ENCODE data around the gene DNAH5.

Gene DNAH5, protein sequence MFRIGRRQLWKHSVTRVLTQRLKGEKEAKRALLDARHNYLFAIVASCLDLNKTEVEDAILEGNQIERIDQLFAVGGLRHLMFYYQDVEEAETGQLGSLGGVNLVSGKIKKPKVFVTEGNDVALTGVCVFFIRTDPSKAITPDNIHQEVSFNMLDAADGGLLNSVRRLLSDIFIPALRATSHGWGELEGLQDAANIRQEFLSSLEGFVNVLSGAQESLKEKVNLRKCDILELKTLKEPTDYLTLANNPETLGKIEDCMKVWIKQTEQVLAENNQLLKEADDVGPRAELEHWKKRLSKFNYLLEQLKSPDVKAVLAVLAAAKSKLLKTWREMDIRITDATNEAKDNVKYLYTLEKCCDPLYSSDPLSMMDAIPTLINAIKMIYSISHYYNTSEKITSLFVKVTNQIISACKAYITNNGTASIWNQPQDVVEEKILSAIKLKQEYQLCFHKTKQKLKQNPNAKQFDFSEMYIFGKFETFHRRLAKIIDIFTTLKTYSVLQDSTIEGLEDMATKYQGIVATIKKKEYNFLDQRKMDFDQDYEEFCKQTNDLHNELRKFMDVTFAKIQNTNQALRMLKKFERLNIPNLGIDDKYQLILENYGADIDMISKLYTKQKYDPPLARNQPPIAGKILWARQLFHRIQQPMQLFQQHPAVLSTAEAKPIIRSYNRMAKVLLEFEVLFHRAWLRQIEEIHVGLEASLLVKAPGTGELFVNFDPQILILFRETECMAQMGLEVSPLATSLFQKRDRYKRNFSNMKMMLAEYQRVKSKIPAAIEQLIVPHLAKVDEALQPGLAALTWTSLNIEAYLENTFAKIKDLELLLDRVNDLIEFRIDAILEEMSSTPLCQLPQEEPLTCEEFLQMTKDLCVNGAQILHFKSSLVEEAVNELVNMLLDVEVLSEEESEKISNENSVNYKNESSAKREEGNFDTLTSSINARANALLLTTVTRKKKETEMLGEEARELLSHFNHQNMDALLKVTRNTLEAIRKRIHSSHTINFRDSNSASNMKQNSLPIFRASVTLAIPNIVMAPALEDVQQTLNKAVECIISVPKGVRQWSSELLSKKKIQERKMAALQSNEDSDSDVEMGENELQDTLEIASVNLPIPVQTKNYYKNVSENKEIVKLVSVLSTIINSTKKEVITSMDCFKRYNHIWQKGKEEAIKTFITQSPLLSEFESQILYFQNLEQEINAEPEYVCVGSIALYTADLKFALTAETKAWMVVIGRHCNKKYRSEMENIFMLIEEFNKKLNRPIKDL (N-terminal part only)

GRCh38 chr5:13944560-13945199 lies at the start of gene DNAH5:
DNAH5 (minus strand) TSS chr5:13944688; CDS start chr5:13944438, 250 bp downstream.
- peak; percentile 12 for DNase-seq (ENCODE audit: low read depth)
- no peak within 1 kb of the TSS for H3K4me3 ChIP-seq (ENCODE audit: low read length)
- TF ChIP-seq, protein P1, sequence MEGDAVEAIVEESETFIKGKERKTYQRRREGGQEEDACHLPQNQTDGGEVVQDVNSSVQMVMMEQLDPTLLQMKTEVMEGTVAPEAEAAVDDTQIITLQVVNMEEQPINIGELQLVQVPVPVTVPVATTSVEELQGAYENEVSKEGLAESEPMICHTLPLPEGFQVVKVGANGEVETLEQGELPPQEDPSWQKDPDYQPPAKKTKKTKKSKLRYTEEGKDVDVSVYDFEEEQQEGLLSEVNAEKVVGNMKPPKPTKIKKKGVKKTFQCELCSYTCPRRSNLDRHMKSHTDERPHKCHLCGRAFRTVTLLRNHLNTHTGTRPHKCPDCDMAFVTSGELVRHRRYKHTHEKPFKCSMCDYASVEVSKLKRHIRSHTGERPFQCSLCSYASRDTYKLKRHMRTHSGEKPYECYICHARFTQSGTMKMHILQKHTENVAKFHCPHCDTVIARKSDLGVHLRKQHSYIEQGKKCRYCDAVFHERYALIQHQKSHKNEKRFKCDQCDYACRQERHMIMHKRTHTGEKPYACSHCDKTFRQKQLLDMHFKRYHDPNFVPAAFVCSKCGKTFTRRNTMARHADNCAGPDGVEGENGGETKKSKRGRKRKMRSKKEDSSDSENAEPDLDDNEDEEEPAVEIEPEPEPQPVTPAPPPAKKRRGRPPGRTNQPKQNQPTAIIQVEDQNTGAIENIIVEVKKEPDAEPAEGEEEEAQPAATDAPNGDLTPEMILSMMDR (conservative IDR thresholded peaks at IDR 0.05; ENCODE audit: low read length): no peak

DNA sequence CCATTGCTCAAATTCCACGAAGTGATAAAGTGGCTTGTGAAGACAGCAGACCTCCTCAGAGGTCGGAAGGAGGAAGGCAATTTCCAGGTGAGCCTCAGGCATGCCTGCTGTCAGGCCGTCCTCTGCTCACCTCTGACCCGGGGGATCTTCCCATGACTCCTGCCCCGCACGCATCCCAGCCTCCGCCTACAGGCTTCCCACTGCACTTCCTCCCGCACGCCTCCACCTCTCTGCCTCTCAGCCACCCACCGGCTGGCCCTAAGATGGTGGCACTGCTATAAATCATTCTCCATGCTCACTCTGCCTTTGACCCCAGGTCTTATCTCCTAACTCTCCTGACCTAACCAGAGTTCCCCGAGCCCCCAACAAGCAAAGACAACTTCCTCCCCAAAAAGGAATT lies 49.4 kb upstream of the DNAH5 start:
- H3K4me3 ChIP-seq (ENCODE audit: low read length): no peak overlapping the region
- TF ChIP-seq, protein P1 (conservative IDR thresholded peaks at IDR 0.05; ENCODE audit: low read length): no peak
- no peak for DNase-seq (ENCODE audit: low read depth)

DNA sequence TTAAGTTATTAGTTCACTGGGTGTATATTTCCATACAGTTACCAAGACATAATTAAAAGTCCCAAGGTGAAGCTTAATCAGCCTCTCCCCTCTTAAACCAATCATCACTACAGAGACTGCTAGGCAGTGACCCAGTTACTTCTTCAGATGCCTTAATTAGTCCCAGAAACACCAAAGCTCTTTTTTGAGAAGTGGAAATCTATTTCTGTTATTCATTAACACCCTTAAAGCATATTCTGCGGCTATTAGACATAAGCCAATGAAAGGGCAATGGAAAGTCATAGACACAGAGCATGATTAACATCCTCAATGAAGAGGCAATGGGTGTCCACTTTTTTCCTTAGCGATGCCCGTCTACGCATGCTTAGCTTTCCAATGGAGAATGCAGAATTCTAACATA lies 48.3 kb upstream of the DNAH5 start:
- no peak overlapping the region for H3K4me3 ChIP-seq (ENCODE audit: low read length)
- no peak for DNase-seq (ENCODE audit: low read depth)
- TF ChIP-seq, protein P1 (conservative IDR thresholded peaks at IDR 0.05; ENCODE audit: low read length): no peak

- no peak overlapping the region for H3K4me3 ChIP-seq (ENCODE audit: low read length)
- DNase-seq (ENCODE audit: low read depth): no peak
- TF ChIP-seq, protein P1 (conservative IDR thresholded peaks at IDR 0.05; ENCODE audit: low read length): no peak
Observed at GRCh38 chr5:13991365-13991764, 46.9 kb upstream of the DNAH5 start.

DNA sequence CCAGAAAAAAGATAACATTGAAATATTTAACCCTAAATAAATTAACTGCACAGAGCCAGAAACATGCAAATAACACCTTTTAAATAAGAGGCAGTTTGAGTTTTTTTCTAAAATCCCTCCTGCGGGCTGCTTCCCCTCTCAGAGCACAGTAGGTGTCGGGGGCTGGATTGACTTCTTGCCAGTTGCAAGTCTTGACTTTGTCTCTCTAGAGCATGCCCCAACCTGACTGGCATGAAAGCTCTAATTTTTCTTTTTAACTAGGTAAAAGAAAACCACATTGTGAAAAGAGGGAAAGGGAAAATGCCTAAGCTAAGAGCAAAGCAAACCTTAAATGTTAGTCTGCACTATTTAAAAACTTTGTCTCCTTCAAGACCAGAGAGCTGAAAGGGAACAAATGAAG lies 46.4 kb upstream of the DNAH5 start:
- no peak for DNase-seq (ENCODE audit: low read depth)
- no peak overlapping the region for H3K4me3 ChIP-seq (ENCODE audit: low read length)
- TF ChIP-seq, protein P1 (conservative IDR thresholded peaks at IDR 0.05; ENCODE audit: low read length): no peak

- DNase-seq (ENCODE audit: low read depth): no peak
Observed at GRCh38 chr5:13989832-13990231, 45.3 kb upstream of the DNAH5 start.

More at GRCh38 chr5:13989832-13990231, 45.3 kb upstream of the DNAH5 start:
- TF ChIP-seq, protein P1 (conservative IDR thresholded peaks at IDR 0.05; ENCODE audit: low read length): no peak
- no peak overlapping the region for H3K4me3 ChIP-seq (ENCODE audit: low read length)
